Smooth muscle cell (in vitro differentiated cells): ENCODE results near the gene PTPRN2. TPM values are rescaled to one million over a fixed set of nuclear protein-coding genes. Genes with fewer than 3 reads are reported as not detected.

ENCODE experiments used
- DNase-seq: peaks from one replicate; lab custom pipeline; 2025; ENCODE audit not compliant: unreplicated experiment; lab: John Stamatoyannopoulos, UW
- H2AFZ ChIP-seq: fragments of 200-600 bp; sonication (generic); 2 replicates; pipeline ENCODE4 v1.6.0; 2016; ENCODE audit warnings: antibody characterized with exemption, low read depth, mild to moderate bottlenecking
- H3F3A ChIP-seq: fragments of 200-600 bp; sonication (generic); 2 replicates; pipeline ENCODE4 v1.6.0; 2017; ENCODE audit warnings: antibody characterized with exemption, low read depth
- H3K27ac ChIP-seq: fragments of 200-600 bp; sonication (generic); 2 replicates; pipeline ENCODE4 v1.5.1; 2016; ENCODE audit warnings: low read depth, mild to moderate bottlenecking
- H3K27me3 ChIP-seq: fragments of 200-600 bp; sonication (generic); 2 replicates; pipeline ENCODE4 v1.6.1; 2016; ENCODE audit warnings: low read depth, mild to moderate bottlenecking
- H3K36me3 ChIP-seq: fragments of 200-600 bp; sonication (generic); 2 replicates; pipeline ENCODE4 v1.5.1; 2016; ENCODE audit warnings: low read depth
- H3K4me1 ChIP-seq: fragments of 200-600 bp; sonication (generic); 2 replicates; pipeline ENCODE4 v1.5.1; 2016; ENCODE audit warnings: low read depth
- H3K4me2 ChIP-seq: fragments of 200-600 bp; sonication (generic); 2 replicates; pipeline ENCODE4 v1.6.0; 2016; ENCODE audit warnings: mild to moderate bottlenecking
- H3K4me3 ChIP-seq: fragments of 200-600 bp; sonication (generic); 2 replicates; pipeline ENCODE4 v1.5.1; 2016; ENCODE audit warnings: mild to moderate bottlenecking
- H3K79me2 ChIP-seq: fragments of 200-600 bp; sonication (generic); 2 replicates; pipeline ENCODE4 v1.6.0; 2016; ENCODE audit warnings: low read depth, mild to moderate bottlenecking
- H3K9ac ChIP-seq: fragments of 200-600 bp; sonication (generic); 2 replicates; pipeline ENCODE4 v1.6.0; 2016; ENCODE audit warnings: low read depth
- H3K9me3 ChIP-seq: fragments of 200-600 bp; sonication (generic); replicated peaks from 2 replicates; pipeline ENCODE4 v1.5.1; 2016; ENCODE audit warnings: low read depth
- H4K20me1 ChIP-seq: fragments of 200-600 bp; sonication (generic); 2 replicates; pipeline ENCODE4 v1.6.0; 2016; ENCODE audit warnings: low read depth
- CTCF ChIP-seq: fragments of 200-600 bp; sonication (generic); IDR thresholded peaks from 2 replicates; pipeline ENCODE4 v1.5.1; 2017; ENCODE audit warnings: borderline replicate concordance, mild to moderate bottlenecking, antibody characterized with exemption; ENCODE audit not compliant: insufficient read depth, poor library complexity, severe bottlenecking
- WGBS: methylation state at CpG from one replicate; pipeline ENCODE4 v1.1.7; 2016; ENCODE audit warnings: low lambda C conversion rate; 5-methylcytosine and 5-hydroxymethylcytosine counted together
- polyA plus RNA-seq: library from polyadenylated mRNA; unstranded; fragments of >200 nt; fragmentation: Nextera tagmentation; extraction: Ambion mirVana; gene quantifications from 2 replicates; pipeline ENCODE4 v1.2.1, GENCODE V29; 2016
- total RNA-seq: library from RNA; depleted of rRNA; stranded (reverse); fragments of >200 nt; gene quantifications from 2 replicates; pipeline ENCODE4 v1.2.3, GENCODE V29; 2014

PTPRN2 gene
- total and polyA plus RNA-seq, 2 experiments from 2014 or later = 0.09 to 0.87 TPM

GRCh38 chr7:158475036-158475678, 112.5 kb downstream of the PTPRN2 start:
- no peak overlapping the region for H3K4me3 ChIP-seq
- H3F3A ChIP-seq = no peaks in the 10 kb centered on the region
- no peaks in the 10 kb centered on the region for H3K9me3 ChIP-seq
- H3K27me3 ChIP-seq = no peaks in the 10 kb centered on the region
- 94% methylated on average over 21 of the region's 22 CpGs for WGBS
- H3K36me3 ChIP-seq = no peaks in the 10 kb centered on the region
- no peak overlapping the region for H3K27ac ChIP-seq
- TF ChIP-seq CTCF = no peak
- no peak overlapping the region for H3K9ac ChIP-seq
- H3K4me2 ChIP-seq = no peak overlapping the region
- DNase-seq = no peak
- no peaks in the 10 kb centered on the region for H3K79me2 ChIP-seq
- H2AFZ ChIP-seq = no peak overlapping the region
- H3K4me1 ChIP-seq = no peaks in the 10 kb centered on the region
- no peaks in the 10 kb centered on the region for H4K20me1 ChIP-seq

GRCh38 chr7:158474488-158474887, 113.1 kb downstream of the PTPRN2 start:
- Histone ChIP-seq H3K4me3 (no peak overlapping the region), H3K9me3 (no peaks in the 10 kb centered on the region), H3K27me3 (no peaks in the 10 kb centered on the region), H3K4me1 (no peaks in the 10 kb centered on the region), H3K36me3 (no peaks in the 10 kb centered on the region), H2AFZ (no peak overlapping the region), H3K79me2 (no peaks in the 10 kb centered on the region), H4K20me1 (no peaks in the 10 kb centered on the region), H3K4me2 (no peak overlapping the region), H3F3A (no peaks in the 10 kb centered on the region), H3K27ac (no peak overlapping the region), H3K9ac (no peak overlapping the region)
- no peak for DNase-seq
- no peak for TF ChIP-seq CTCF
- 87% methylated on average over 16 of the region's 16 CpGs for WGBS

- Histone ChIP-seq H3K4me1 (no peaks in the 10 kb centered on the region), H3K36me3 (no peaks in the 10 kb centered on the region), H4K20me1 (no peaks in the 10 kb centered on the region), H3K27ac (no peak overlapping the region), H3K4me2 (no peak overlapping the region), H3K4me3 (no peak overlapping the region), H3K9ac (no peak overlapping the region), H3F3A (no peaks in the 10 kb centered on the region), H3K79me2 (no peaks in the 10 kb centered on the region), H3K9me3 (no peaks in the 10 kb centered on the region), H3K27me3 (no peaks in the 10 kb centered on the region), H2AFZ (no peak overlapping the region)
- 93% methylated on average over 12 of the region's 12 CpGs for WGBS
- no peak for TF ChIP-seq CTCF
- DNase-seq = no peak
Observed at GRCh38 chr7:158473946-158474345, 113.7 kb downstream of the PTPRN2 start.

- H3K4me1 ChIP-seq = peaks cover 2% of the 10 kb centered on the region
- no peak for TF ChIP-seq CTCF
- no peak overlapping the region for H2AFZ ChIP-seq
- WGBS = 79% methylated on average over 13 of the region's 13 CpGs
- no peaks in the 10 kb centered on the region for H3K9me3 ChIP-seq
- no peak overlapping the region for H3K27ac ChIP-seq
- no peaks in the 10 kb centered on the region for H3K36me3 ChIP-seq
- no peaks in the 10 kb centered on the region for H3K27me3 ChIP-seq
- no peak overlapping the region for H3K4me3 ChIP-seq
- no peak overlapping the region for H3K4me2 ChIP-seq
- no peaks in the 10 kb centered on the region for H3F3A ChIP-seq
- no peaks in the 10 kb centered on the region for H4K20me1 ChIP-seq
- no peaks in the 10 kb centered on the region for H3K79me2 ChIP-seq
- no peak overlapping the region for H3K9ac ChIP-seq
- DNase-seq = no peak
Observed at GRCh38 chr7:158473221-158473620, 114.4 kb downstream of the PTPRN2 start.
